Subcutaneous adipose tissue (tissue), 4 donors: ENCODE data around the gene C10orf67. TPM values are rescaled to one million over a fixed set of nuclear protein-coding genes. Genes with fewer than 3 reads are reported as not detected.

Experiments used
- total RNA-seq, 4 donors: library from RNA; depleted of rRNA; stranded (reverse); fragments of >200 nt; gene quantifications; one replicate each; pipeline ENCODE4 v1.1.0, GENCODE V29; 2016
- TF ChIP-seq, protein P1 (sequence below): fragments of 450-650 bp; IDR thresholded peaks from one replicate; pipeline ENCODE4 v1.5.1; 2016; ENCODE audit warnings: low read depth, mild to moderate bottlenecking, control low read depth, antibody characterized with exemption, moderate library complexity

Gene C10orf67
- total RNA-seq, 4 donors from 2014 or later: not detected

DNA sequence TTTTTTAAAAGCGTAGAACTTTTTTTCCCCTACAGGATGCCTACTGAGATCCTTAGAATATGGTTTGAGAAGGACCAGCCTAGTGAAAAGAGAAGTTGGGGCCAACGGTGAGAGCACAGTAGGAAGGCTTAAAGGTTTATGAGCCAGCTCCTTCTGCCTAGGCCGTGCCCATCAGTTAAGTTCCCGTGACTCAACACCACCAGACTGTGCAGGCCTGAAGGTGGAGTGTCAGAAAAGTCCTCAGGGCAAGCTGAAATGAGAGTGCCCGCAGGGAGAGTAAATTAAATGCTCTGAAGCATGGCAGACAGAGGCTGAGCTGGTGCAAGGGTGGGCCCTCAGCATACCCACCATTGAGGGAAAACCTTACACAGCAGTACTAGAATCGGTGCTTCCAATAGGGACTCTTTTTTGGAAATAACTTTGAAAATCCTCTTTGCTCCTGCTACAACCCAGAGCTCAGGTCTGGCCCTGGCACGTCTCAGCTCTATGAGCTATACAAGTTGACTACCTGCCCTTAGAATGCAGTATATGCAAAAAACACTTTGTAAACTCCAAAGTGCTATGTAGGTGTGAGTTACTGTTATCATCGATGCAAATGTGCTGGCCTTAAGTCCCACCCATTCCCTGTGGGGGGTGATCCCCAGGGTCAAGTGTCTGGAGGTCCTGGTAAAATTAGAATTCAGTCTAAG is 15.2 kb upstream of the C10orf67 start:
- TF ChIP-seq, protein P1, sequence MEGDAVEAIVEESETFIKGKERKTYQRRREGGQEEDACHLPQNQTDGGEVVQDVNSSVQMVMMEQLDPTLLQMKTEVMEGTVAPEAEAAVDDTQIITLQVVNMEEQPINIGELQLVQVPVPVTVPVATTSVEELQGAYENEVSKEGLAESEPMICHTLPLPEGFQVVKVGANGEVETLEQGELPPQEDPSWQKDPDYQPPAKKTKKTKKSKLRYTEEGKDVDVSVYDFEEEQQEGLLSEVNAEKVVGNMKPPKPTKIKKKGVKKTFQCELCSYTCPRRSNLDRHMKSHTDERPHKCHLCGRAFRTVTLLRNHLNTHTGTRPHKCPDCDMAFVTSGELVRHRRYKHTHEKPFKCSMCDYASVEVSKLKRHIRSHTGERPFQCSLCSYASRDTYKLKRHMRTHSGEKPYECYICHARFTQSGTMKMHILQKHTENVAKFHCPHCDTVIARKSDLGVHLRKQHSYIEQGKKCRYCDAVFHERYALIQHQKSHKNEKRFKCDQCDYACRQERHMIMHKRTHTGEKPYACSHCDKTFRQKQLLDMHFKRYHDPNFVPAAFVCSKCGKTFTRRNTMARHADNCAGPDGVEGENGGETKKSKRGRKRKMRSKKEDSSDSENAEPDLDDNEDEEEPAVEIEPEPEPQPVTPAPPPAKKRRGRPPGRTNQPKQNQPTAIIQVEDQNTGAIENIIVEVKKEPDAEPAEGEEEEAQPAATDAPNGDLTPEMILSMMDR: no peak

- TF ChIP-seq, protein P1: no peak
Observed at GRCh38 chr10:23358357-23358756, 13.8 kb upstream of the C10orf67 start.

DNA sequence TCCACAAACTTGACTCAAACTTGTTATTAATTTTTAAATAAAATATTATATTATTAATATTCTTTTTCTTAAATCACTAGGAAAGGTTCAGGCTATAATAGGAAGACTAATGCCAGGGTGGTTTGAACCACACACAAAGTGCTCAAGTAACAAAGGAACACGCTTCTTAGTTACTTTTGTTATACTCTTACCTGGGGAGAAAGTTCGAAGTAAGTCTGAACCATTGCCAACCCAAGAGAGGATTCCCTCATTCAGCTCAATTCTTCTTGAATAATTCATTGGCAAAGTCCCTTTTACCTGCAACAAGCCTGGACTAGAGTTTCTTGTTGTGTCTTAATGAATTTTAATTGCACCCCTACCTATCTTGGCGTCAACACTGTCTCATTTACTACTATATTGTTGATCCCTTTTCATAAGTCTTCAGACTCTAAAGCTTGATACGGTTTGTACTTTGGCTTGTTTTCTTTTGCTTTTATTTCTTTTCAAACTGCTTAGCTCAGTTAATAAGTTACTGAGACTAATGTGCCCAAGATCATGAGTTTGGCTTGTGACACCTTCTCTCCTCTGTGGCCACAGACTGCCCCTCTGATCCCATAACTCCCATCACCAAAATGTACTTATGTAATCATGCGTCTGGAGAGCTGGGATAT is 10.2 kb upstream of the C10orf67 start:
- TF ChIP-seq, protein P1: no peak

DNA sequence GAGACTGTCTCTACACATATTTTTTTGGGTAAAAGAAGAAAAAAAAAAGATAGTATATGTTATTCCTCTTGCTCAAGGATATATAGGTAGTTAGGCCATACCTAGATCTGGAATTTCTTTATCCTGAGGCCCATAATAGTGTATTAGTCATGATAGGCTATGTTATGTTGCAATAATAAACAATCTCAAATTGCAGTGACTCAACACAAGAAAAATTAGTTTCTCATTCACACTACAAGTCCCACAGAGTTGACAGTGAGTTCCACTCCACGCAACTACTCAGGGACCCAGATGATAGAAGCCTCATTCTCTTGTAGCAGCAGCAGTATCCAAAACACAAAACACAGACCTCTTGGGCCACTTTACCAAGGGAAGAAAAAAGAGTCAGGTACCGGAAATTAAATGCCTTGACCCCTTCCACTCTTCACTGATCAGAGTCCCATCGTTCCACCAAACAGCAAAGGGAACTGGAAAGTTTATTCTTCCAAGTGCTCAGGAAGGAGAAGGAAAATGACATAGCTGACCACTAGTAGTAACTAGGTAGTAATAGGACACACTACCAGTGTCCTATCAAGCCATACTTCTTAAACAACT is 7.4 kb upstream of the C10orf67 start:
- TF ChIP-seq, protein P1: no peak

DNA sequence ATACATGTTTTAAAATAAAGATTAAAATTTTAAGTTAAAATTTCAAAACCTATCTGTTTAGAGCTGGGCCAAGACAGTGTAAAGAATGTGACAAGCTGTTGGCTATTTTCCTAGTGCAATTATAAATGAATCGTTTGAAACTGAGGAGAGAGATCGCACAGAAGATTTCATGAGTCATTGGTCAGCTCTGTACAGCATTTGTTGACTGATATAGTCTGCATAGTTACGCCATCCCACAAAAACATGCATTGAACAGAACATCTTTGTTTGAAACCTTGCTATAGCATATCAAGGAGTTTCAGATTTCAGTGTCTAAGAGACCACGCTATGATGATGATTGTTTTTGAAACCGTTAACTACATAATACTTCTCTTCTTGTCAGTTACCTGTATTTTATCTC is 1.3 kb upstream of the C10orf67 start:
- TF ChIP-seq, protein P1: no peak

GRCh38 chr10:23343591-23344240 is 881 bp downstream of the C10orf67 start:
- TF ChIP-seq, protein P1: no peak

- TF ChIP-seq, protein P1: no peak
Observed at GRCh38 chr10:23342213-23342884, 2.2 kb downstream of the C10orf67 start.
